Measurements from ENCODE around the gene KAZALD1. TPM values are rescaled to one million over a fixed set of nuclear protein-coding genes. Genes with fewer than 3 reads are reported as not detected.

KAZALD1 gene
- total and polyA plus RNA-seq, 10 of the 15 experiments (the other 5 are each of a cell fraction or from before 2014, with no cell fraction given), result 0.10 to 4.3 (median 1.9) TPM

GRCh38 chr10:101035314-101035713 is 26.5 kb upstream of the KAZALD1 start:
- no TSS peak for BruUV-seq (replicated peaks)
- intact Hi-C loops (cut with micrococcal nuclease; ENCODE audit: unreplicated experiment), result no loop called here
- DNase-seq (ENCODE audit: low read depth, low spot score), result no peak
- in situ Hi-C loops (cut with MboI), result loop anchor here (5.0 kb wide), 1 partner anchor 107 kb away; no protein-coding TSS in a partner anchor
- Histone ChIP-seq H3K4me3 (no peak overlapping the region), H3K27me3 (replicated peaks in 1 of 2; ENCODE audit: control insufficient read depth in 2 of 2, insufficient read depth in 2 of 2, low read length in 1 of 2) (peaks cover 0 to 5% of the 10 kb centered on the region in 2 experiments; a peak in 1 of 4 replicates), H4K20me1 (ENCODE audit: control insufficient read depth, insufficient read depth) (no peaks in the 10 kb centered on the region), H3K36me3 (ENCODE audit: control insufficient read depth in 2 of 2, insufficient read depth in 2 of 2, low read length in 1 of 2) (no peaks in the 10 kb centered on the region), H3K79me2 (ENCODE audit: control insufficient read depth, insufficient read depth, low read length) (no peaks in the 10 kb centered on the region), H3K4me1 (ENCODE audit: control insufficient read depth, insufficient read depth, low read length) (peaks cover 21% of the 10 kb centered on the region), H2AFZ (ENCODE audit: control insufficient read depth, low read depth, low read length) (no peak overlapping the region), H3K9ac (ENCODE audit: control insufficient read depth, insufficient read depth, low read length) (no peak overlapping the region), H3K9me3 (replicated peaks; ENCODE audit: control insufficient read depth, insufficient read depth, low read length) (no peaks in the 10 kb centered on the region), H3K27ac (ENCODE audit: control insufficient read depth, insufficient read depth) (no peak overlapping the region), H3K4me2 (ENCODE audit: control insufficient read depth, insufficient read depth) (no peak overlapping the region)
- SMC1A ChIA-PET (ENCODE audit: uncharacterized antibody, unreplicated experiment), result interaction anchor here (1.0 to 2.2 kb wide), 2 partner anchors 8 to 10 kb away, joined by 3 to 5 read pairs; no protein-coding TSS in a partner anchor
- TF ChIP-seq SRF (IDR thresholded peaks at IDR 0.05; ENCODE audit: low read depth in 2 of 2, low read length in 2 of 2) (no peak), KLF5 (IDR thresholded peaks at IDR 0.05; ENCODE audit: partially characterized antibody) (no peak), CHD4 (IDR thresholded peaks at IDR 0.05) (no peak), RELA (IDR thresholded peaks at IDR 0.05; ENCODE audit: borderline replicate concordance, partially characterized antibody) (no peak), SKIL (IDR thresholded peaks at IDR 0.05; ENCODE audit: low read depth, poor library complexity, severe bottlenecking) (no peak), NR2F1 (conservative IDR thresholded peaks at IDR 0.05) (no peak), POLR2AphosphoS5 (IDR thresholded peaks at IDR 0.05; ENCODE audit: low read length) (no peak), NR2C1 (IDR thresholded peaks at IDR 0.05) (no peak), ZNF592 (IDR thresholded peaks at IDR 0.05) (no peak), CEBPB (IDR thresholded peaks at IDR 0.05; ENCODE audit: borderline replicate concordance in 1 of 2, low read depth in 2 of 2, low read length in 2 of 2) (no peak), POLR2AphosphoS2 (IDR thresholded peaks at IDR 0.05; ENCODE audit: low read depth, low read length) (no peak), YBX1 (IDR thresholded peaks at IDR 0.05) (no peak), HDGF (IDR thresholded peaks at IDR 0.05) (no peak), RAD51 (IDR thresholded peaks at IDR 0.05) (no peak), SPI1 (IDR thresholded peaks at IDR 0.05; ENCODE audit: borderline replicate concordance, insufficient read depth, low read depth, low read length) (no peak), CHD2 (IDR thresholded peaks at IDR 0.05; ENCODE audit: borderline replicate concordance, low read depth, low read length) (no peak), NFXL1 (IDR thresholded peaks at IDR 0.05; ENCODE audit: borderline replicate concordance) (no peak)
- WGBS (ENCODE audit: insufficient coverage, insufficient replicate concordance, low lambda C conversion rate, missing lambda C conversion rate), result 64% methylated on average over 7 of the region's 7 CpGs
- CTCF ChIA-PET, result interaction anchor here (1.0 to 2.1 kb wide), 3 partner anchors 15 to 32 kb away, joined by 4 to 11 read pairs (median 6); no protein-coding TSS in a partner anchor
- no peak for FAIRE-seq
- RAD21 ChIA-PET (ENCODE audit: unreplicated experiment), result interaction anchor here (1.6 kb wide), 1 partner anchor 17 kb away, joined by 6 read pairs; no protein-coding TSS in a partner anchor
- POLR2A ChIA-PET, result no interaction called here
- ATAC-seq, result no peak

Data from GM12878 (cell line).